ENCODE results near the gene DHRS7C. TPM values are rescaled to one million over a fixed set of nuclear protein-coding genes. Genes with fewer than 3 reads are reported as not detected.

The DHRS7C gene
- total and polyA plus RNA-seq, 2 of the 13 experiments (the other 11 are each of a cell fraction or from before 2014, with no cell fraction given) = not detected

- no peak for TF ChIP-seq ZBTB26 (CRISPR knock-in tag; IDR thresholded peaks at IDR 0.05; ENCODE audit: borderline replicate concordance)
- no peak for TF ChIP-seq CENPBD1 (CRISPR knock-in tag; IDR thresholded peaks at IDR 0.05; ENCODE audit: borderline replicate concordance, low read depth)
- TF ChIP-seq GRHL1 (CRISPR knock-in tag; conservative IDR thresholded peaks at IDR 0.05) = no peak
Measured at GRCh38 chr17:9811537-9811936, 20.1 kb upstream of the DHRS7C start (continued).

- H3K27ac ChIP-seq (ENCODE audit: extremely low read length, insufficient read depth, low read length) = no peak overlapping the region
- intact Hi-C loops (cut with micrococcal nuclease; ENCODE audit: unreplicated experiment) = no loop called here
Measured at GRCh38 chr17:9811086-9811485, 19.7 kb upstream of the DHRS7C start.

More at GRCh38 chr17:9811086-9811485, 19.7 kb upstream of the DHRS7C start:
- Histone ChIP-seq H3K9me3 (ENCODE audit: low read length) (no peaks in the 10 kb centered on the region), H4K20me1 (ENCODE audit: insufficient read depth, low read length) (no peaks in the 10 kb centered on the region), H3K36me3 (replicated peaks in 1 of 2; ENCODE audit: control insufficient read depth in 1 of 2, insufficient read depth in 2 of 2, low read length in 2 of 2) (no peaks in the 10 kb centered on the region), H3K9ac (ENCODE audit: insufficient read depth, low read depth, low read length) (no peak overlapping the region), H3K27me3 (ENCODE audit: control insufficient read depth in 1 of 2, insufficient read depth in 2 of 2, low read length in 2 of 2) (peaks cover 0 to 10% of the 10 kb centered on the region in 2 experiments; a peak in 2 of 5 replicates), H2AFZ (ENCODE audit: low read length) (no peak overlapping the region), H3K4me3 (replicated peaks in 1 of 3; ENCODE audit: insufficient read depth in 1 of 3, low read depth in 2 of 3, low read length in 3 of 3) (no peak overlapping the region), H3K79me2 (ENCODE audit: insufficient read depth, low read length) (no peaks in the 10 kb centered on the region), H3K4me2 (ENCODE audit: low read depth, low read length) (no peak overlapping the region), H3K4me1 (ENCODE audit: insufficient read depth, low read length) (no peaks in the 10 kb centered on the region)
- 0 out of 2 replicates have a peak, but pooled peaks have one; percentile 31 for TF ChIP-seq ZNF12 (CRISPR knock-in tag; IDR thresholded peaks at IDR 0.05)
- no peak for TF ChIP-seq ARID2 (CRISPR knock-in tag; IDR thresholded peaks at IDR 0.05; ENCODE audit: borderline replicate concordance)
- TF ChIP-seq ZNF691 (CRISPR knock-in tag; IDR thresholded peaks at IDR 0.05; ENCODE audit: borderline replicate concordance, low read depth) = no peak
- no peak for ATAC-seq
- CTCF ChIA-PET (ENCODE audit: low intra/inter-chr PET ratio, low total read pairs) = no interaction called here
- POLR2A ChIA-PET = no interaction called here
- no peak for DNase-seq (ENCODE audit: low spot score)
- no TSS peak for BruUV-seq (replicated peaks)
- in situ Hi-C loops (cut with HindIII; ENCODE audit: extremely low pct_ligation_motif_present, low pct_unique_long_range_greater_than_20kb) = no loop called here
- no peak for FAIRE-seq
- WGBS (ENCODE audit: low lambda C conversion rate) = 22% methylated on average over 5 of the region's 5 CpGs
